Neural progenitor cell (in vitro differentiated cells): ENCODE data around the gene SMARCA5.

Source experiments
- EZH2 ChIP-seq: fragments of 200-600 bp; sonication (generic); IDR thresholded peaks from 2 replicates; pipeline ENCODE4 v1.6.1; 2017; ENCODE audit warnings: antibody characterized with exemption, mild to moderate bottlenecking, moderate library complexity
- TF ChIP-seq, protein P1 (sequence below): fragments of 200-600 bp; sonication (generic); IDR thresholded peaks from 2 replicates; pipeline ENCODE4 v1.5.1; 2017; ENCODE audit warnings: antibody characterized with exemption, mild to moderate bottlenecking

DNA sequence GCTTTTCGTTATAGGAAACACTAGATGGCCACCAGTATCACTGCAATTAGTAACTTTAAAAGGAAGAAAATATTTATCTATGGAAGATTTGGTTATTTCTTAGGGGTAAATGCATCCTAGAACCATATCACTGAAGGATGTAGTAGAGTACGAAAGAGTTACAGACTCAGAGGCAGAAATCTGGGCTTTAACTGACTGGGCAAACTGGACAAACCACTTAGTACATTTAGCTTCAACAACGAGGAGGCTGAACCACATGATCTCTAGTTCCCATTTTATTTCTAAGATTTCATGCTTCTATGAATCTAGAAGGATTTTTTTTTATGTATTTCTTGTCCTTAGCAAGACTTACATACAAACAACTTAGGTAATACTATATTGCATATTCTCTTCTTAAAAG, 93.0 kb downstream of the SMARCA5 start:
- TF ChIP-seq, protein P1, sequence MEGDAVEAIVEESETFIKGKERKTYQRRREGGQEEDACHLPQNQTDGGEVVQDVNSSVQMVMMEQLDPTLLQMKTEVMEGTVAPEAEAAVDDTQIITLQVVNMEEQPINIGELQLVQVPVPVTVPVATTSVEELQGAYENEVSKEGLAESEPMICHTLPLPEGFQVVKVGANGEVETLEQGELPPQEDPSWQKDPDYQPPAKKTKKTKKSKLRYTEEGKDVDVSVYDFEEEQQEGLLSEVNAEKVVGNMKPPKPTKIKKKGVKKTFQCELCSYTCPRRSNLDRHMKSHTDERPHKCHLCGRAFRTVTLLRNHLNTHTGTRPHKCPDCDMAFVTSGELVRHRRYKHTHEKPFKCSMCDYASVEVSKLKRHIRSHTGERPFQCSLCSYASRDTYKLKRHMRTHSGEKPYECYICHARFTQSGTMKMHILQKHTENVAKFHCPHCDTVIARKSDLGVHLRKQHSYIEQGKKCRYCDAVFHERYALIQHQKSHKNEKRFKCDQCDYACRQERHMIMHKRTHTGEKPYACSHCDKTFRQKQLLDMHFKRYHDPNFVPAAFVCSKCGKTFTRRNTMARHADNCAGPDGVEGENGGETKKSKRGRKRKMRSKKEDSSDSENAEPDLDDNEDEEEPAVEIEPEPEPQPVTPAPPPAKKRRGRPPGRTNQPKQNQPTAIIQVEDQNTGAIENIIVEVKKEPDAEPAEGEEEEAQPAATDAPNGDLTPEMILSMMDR, result no peak
- TF ChIP-seq EZH2, result no peak
